Lower leg skin (tissue), 3 donors: ENCODE measurements around the gene MX2.

Source experiments
- POLR2A ChIP-seq, 2 donors: fragments of 450-650 bp; IDR thresholded peaks; one replicate each; pipeline ENCODE4 v1.6.1; 2016 to 2017; ENCODE audit warnings: antibody characterized with exemption in 2 of 2, mild to moderate bottlenecking in 1 of 2, moderate library complexity in 1 of 2
- TF ChIP-seq, protein P1 (sequence below), 3 donors: fragments of 450-650 bp; IDR thresholded peaks; one replicate each; pipeline ENCODE4 v1.5.1; 2016; ENCODE audit warnings: antibody characterized with exemption in 3 of 3, mild to moderate bottlenecking in 3 of 3, moderate library complexity in 2 of 3

DNA sequence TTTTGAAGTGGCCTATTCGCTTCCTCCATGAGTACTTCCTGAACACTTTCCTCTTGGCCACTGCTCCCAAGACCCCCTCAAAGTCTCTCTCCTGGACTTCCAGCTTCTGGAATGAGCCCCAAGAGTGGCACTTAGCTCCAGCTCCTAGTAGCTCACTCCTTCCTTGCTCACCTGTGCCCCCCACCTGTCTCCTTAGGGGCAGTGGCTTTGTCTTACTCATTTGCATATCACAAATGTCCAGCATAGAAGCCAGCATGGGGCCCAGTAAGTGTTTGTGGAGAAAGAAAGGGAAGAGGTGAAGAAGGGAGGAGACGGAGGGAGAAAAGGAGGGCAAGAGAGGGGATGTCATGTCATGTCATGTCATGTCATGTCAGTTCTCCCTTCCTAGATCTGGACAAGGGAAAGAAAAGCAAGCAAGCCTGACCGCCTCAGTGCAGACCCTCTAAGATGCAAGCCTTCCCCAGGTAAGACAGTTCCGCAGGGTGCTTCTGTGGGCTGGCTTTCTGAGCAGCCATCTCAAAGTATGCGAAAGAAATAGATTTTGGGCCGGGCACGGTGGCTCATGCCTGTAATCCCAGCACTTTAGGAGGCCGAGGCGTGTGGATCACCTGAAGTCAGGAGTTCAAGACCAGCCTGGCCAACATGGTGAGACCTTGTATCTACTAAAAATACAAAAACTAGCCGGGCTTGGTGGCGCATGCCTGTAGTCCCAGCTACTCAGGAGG is 57.3 kb downstream of the MX2 start:
- TF ChIP-seq, protein P1, sequence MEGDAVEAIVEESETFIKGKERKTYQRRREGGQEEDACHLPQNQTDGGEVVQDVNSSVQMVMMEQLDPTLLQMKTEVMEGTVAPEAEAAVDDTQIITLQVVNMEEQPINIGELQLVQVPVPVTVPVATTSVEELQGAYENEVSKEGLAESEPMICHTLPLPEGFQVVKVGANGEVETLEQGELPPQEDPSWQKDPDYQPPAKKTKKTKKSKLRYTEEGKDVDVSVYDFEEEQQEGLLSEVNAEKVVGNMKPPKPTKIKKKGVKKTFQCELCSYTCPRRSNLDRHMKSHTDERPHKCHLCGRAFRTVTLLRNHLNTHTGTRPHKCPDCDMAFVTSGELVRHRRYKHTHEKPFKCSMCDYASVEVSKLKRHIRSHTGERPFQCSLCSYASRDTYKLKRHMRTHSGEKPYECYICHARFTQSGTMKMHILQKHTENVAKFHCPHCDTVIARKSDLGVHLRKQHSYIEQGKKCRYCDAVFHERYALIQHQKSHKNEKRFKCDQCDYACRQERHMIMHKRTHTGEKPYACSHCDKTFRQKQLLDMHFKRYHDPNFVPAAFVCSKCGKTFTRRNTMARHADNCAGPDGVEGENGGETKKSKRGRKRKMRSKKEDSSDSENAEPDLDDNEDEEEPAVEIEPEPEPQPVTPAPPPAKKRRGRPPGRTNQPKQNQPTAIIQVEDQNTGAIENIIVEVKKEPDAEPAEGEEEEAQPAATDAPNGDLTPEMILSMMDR (IDR thresholded peaks at IDR 0.05), result no peak
- no peak for TF ChIP-seq POLR2A (IDR thresholded peaks at IDR 0.05)
